Stimulated activated CD4-positive, alpha-beta T cell treated with anti-CD3 and anti-CD28 coated beads, Interleukin-4, amount 100 ng/mL, for 48 hours (primary cell): ENCODE data around the gene TRIM61.
A peak's percentile ranks its signal among the peaks of the same experiment; 100 is the strongest.
"Not testable (repeated sequence)": the region's sequence is repeated elsewhere in the genome, so short reads cannot be mapped to it uniquely, and the experiment has no call there.

Experiments used
- DNase-seq, 2 donors: peaks; one replicate each; pipeline ENCODE4 v3.0.0-alpha.2; 2020; ENCODE audit warnings: low read depth in 2 of 2

TRIM61 gene

GRCh38 chr4:164977243-164978164 lies at the start of gene TRIM61:
Gene TRIM61 (minus strand): TSS chr4:164977657. CDS start chr4:164970002, 7,655 bp downstream.
- peak; percentile 17 to 33 for DNase-seq

DNA sequence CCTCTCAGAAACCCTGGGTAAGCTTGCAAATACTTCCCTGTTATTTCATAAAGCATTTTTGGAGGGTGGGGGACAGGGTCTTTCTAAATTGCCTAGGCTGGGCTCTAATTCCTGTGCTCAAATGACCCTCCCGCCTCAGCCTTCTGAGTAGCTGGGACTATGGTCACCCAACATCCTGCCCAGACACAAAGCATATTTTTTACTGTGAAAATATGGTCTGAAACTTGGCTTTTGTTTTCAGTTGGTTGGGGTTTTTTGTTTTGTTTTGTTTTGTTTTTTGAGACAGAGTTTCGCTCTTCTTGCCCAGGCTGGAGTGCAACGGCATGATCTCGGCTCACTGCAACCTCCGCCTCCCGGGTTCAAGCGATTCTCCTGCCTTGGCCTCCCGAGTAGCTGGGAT lies 48.3 kb upstream of the TRIM61 start:
- DNase-seq = not testable (repeated sequence)

DNA sequence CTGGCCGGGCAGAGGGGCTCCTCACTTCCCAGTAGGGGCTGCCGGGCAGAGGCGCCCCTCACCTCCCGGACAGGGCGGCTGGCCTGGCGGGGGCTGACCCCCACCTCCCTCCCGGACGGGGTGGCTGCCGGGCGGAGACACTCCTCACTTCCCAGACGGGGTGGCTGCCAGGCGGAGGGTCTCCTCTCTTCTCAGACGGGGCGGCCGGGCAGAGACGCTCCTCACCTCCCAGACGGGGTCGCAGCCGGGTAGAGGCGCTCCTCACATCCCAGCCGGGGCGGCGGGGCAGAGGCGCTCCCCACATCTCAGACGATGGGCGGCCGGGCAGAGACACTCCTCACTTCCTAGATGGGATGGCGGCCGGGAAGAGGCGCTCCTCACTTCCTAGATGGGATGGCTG lies 42.5 kb upstream of the TRIM61 start:
- DNase-seq = not testable (repeated sequence)

- DNase-seq = no peak
These were observed 39.5 kb upstream of the TRIM61 start for GRCh38 chr4:165016971-165017370.

DNA sequence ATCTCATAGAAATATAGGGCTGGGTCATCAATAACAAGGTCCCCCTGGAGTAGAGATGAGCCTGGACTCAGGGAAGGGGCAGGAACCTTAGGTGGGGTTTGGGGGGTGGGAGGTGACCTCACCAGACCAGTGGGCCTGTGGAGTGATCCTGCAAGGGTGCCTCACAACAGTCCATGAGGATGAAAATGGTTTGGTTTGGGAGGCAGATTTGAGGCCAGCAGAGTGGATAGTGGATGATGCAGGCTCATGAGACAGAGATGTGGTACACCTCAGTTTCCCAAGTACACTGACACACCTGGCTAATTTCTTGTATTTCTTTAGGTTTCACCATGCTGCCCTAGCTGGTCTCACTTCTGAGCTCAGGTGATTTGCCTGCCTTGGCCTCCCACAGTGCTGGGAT lies 36.2 kb upstream of the TRIM61 start:
- no peak for DNase-seq

GRCh38 chr4:165011403-165011802 lies 33.9 kb upstream of the TRIM61 start:
- no peak for DNase-seq

DNA sequence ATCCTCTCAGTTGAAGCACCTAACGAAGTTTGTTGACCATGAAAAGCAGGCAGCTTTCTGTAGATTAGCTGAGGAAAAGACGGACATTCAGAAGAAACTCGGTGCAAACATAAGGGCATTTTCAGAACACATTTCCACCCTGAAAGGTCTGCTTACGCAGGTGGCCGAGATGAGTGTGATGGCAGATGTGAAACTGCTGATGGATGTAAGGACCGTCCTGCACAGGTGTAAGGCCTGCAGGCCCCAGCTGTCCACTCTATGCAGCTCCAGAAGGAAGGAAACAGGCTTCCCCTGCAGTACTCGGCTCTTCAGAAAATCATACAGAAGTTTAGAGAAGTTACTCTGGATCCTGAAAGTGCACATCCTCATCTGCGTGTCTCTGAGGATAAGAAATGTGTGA lies 33.5 kb upstream of the TRIM61 start:
- no peak for DNase-seq

GRCh38 chr4:165010487-165010886 lies 33.0 kb upstream of the TRIM61 start:
- no peak for DNase-seq

DNA sequence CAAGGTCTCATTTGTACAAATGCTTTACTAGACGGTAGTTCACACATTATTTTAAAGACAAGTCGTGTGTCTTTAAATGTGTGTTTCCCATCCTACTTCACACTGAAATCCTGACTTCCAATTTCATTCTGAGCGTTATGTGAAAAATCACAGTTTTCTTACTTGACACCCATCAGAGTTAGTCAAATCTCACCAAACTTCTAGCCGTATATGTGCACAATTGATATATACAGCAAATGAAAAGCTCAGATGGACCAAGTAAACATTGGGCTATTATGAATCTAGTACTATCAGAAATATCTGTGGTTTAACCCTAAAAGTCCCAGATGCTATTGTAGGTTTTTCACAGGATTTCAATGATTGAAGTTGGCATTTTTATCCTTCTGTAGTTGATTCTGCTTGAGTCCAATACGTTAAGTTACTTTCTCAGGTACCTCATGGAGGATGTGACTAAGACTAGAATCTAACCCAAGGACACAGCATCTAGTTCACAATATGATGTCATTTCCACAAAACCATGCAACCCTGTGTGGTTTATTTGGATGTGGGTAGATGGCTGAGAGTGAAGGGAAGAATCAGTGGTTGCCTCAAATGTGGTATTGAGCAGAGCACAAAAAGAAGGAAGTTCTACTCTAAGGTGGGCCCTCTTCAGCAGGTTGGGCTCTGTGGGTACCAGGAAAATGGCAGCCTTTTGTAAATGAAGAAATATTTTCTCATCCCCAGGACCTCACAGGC lies 32.2 kb upstream of the TRIM61 start:
- DNase-seq = no peak

DNA sequence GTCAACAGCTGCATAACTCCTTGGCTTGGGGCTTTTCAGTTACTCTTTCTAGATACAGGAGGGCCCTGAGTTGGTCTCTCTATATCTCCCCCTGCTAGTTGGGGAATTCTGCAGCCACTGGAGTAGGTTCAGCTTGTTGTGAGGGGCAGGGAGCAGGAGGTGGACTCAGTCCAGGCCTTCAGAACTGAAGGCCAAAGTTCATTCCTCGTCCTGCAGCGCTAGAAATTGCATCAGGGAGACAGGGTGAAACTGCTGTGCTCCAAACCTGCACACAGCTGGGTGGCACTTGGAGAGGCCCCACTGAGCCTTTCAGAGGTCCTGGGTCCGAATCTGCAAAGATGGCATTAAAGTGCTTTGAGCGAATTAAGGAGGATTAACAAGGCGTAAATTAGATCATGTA lies 29.4 kb upstream of the TRIM61 start:
- no peak for DNase-seq

DNA sequence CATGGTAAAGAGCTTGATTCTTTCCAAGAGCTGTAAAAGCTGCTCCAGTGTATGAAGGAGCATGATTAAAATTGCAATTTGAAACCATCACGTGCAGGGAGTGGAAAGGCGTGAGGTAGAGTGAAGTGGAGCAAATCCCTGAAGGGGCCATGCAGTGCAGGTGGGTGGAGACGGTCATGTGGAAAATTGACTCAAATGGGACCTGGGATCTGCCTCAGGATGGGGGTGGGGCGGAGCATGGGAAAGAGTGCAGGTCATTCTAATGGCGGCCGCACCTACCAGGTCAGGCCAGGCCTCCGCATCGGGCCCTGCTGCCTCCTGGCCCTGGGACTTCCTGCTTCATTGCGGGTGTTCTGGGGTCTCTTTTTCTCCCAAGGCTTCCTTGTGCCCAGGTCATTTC lies 29.0 kb upstream of the TRIM61 start:
- no peak for DNase-seq

DNA sequence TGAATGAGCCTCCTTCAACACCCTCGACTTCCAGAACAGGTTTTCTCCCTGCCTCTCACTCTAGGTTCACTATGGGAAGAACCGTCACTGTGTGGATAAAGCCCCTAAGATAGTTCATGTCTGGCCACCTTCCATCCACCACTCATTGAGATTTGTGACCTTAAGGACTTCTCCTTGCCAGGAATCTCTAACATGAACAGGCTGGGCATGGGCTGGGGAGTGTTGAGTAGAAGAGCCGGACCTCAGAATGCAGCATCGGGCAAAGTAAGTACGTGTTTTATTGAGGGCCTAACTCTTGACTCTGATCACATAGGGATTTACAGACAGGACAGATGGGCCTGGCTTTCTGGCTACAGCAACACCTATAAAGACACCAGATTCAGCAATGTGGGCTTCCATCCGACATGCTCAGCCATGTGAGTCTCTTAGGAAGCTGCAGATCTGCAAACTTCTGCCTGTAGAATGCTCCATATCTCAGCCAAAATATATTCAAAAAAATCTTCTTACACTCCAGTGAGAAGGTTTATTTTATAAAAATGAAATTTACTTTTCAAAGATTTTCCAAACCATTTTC lies 28.0 kb upstream of the TRIM61 start:
- DNase-seq = no peak

DNA sequence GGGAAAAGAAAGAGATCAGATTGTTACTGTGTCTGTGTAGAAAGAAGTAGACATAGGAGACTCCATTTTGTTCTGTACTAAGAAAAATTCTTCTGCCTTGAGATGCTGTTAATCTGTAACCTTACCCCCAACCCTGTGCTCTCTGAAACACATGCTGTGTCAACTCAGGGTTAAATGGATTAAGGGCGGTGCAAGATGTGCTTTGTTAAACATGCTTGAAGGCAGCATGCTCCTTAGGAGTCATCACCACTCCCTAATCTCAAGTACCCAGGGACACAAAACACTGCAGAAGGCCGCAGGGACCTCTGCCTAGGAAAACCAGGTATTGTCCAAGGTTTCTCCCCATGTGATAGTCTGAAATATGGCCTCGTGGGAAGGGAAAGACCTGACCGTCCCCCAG lies 24.5 kb upstream of the TRIM61 start:
- DNase-seq = not testable (repeated sequence)

GRCh38 chr4:164998526-164999080 lies 21.1 kb upstream of the TRIM61 start:
- DNase-seq = not testable (repeated sequence)

DNA sequence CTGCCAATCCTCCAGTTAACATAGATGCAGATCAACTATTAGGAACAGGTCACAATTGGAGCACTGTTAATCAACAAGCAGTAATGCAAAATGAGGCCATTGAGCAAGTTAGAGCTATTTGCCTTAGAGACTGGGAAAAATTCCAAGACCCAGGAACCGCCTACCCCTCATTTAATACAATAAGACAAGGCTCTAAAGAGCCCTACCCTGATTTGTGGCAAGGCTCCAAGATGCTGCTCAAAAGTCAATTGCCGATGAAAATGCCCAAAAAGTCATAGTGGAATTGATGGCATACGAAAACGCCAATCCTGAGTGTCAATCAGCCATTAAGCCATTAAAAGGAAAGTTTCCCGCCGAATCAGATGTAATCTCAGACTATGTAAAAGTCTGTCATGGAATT lies 20.5 kb upstream of the TRIM61 start:
- DNase-seq = no peak

DNA sequence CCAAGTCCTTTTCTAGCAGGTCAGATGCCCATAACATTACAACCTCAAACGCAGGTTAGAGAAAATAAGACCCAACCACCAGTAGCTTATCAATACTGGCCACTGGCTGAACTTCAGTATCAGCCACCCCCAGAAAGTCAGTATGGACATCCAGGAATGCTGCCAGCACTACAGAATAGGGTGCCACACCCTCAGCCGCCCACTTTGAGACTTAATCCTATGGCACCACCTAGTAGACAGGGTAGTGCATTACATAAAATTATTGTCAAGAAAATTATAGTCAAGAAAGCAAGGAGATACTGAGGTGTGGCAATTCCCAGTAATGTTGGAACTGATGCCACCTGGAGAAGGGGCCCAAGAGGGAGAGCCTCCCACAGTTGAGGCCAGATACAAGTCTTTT lies 19.9 kb upstream of the TRIM61 start:
- DNase-seq = no peak

DNA sequence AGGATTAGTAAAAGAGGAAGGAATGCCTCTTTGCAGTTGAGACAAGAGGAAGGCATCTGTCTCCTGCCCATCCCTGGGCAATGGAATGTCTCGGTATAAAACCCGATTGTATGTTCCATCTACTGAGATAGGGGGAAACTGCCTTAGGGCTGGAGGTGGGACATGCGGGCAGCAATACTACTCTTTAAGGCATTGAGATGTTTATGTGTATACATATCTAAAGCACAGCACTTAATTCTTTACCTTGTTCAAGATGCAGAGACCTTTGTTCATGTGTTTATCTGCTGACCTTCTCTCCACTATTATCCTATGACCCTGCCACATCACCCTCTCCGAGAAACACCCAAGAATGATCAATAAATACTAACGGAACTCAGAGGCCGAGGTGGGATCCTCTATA lies 18.7 kb upstream of the TRIM61 start:
- not testable (repeated sequence) for DNase-seq

DNA sequence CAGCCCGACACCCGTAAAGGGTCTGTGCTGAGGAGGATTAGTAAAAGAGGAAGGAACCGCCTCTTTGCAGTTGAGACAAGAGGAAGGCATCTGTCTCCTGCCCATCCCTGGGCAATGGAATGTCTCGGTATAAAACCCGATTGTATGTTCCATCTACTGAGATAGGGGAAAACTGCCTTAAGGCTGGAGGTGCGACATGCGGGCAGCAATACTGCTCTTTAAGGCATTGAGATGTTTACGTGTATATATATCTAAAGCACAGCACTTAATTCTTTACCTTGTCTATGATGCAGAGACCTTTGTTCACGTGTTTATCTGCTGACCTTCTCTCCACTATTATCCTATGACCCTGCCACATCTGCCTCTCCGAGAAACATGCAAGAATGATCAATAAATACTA lies 13.3 kb upstream of the TRIM61 start:
- DNase-seq = not testable (repeated sequence)

DNA sequence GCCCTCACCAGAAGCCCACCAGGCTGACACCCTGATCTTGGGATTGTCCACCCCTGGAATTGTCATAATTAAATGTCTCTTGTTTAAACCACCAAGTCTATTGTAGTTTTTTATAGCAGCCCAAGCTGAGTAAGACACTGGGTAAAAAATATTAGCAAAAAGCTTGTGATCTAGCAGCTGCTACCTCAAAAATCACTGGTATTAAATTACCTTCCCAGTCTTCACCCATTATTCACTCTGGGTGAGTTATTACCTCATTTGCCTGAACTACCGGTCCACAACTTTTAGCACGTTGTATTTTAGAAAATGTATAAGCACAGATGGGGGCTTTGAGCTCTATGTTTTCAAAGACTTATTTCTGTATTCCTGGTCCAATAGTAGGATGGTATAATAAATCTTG lies 12.0 kb upstream of the TRIM61 start:
- DNase-seq = no peak

DNA sequence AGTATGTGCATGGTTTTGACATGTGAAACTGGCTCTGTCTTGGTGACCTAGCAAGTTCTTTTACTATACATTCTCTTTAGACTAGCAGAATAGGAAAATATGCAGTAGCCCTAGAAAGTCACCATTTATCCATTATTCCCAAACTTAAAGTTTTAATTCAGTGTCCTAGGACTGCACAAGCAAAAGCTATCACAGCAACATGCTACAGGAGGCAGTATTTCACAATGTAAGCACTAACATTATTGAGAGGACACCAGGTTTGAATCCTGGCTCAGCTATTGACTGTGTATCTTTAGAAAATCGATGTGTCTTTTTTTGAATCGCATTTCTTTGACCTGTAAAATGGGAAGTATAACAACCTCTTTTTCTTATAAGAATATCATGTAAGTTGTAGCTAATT lies 5.5 kb downstream of the TRIM61 start:
- DNase-seq = not testable (repeated sequence)

GRCh38 chr4:164959896-164960295 lies 17.6 kb downstream of the TRIM61 start:
- no peak for DNase-seq

- not testable (repeated sequence) for DNase-seq
These were observed 18.0 kb downstream of the TRIM61 start for GRCh38 chr4:164959421-164959820.
